ENCODE results near the gene LYSMD1.

The LYSMD1 gene

GRCh38 chr1:151135433-151136385, 30.0 kb downstream of the LYSMD1 start:
- no peak for DNase-seq (ENCODE audit: low read depth)

- no peak for DNase-seq (ENCODE audit: low read depth)
Observed at GRCh38 chr1:151134991-151135390, 30.7 kb downstream of the LYSMD1 start.

GRCh38 chr1:151134396-151134795, 31.3 kb downstream of the LYSMD1 start:
- DNase-seq (ENCODE audit: low read depth), result no peak

- DNase-seq (ENCODE audit: low read depth), result no peak
Observed at GRCh38 chr1:151133018-151133806, 32.5 kb downstream of the LYSMD1 start.

- DNase-seq (ENCODE audit: low read depth), result no peak
Observed at GRCh38 chr1:151132335-151133017, 33.2 kb downstream of the LYSMD1 start.

GRCh38 chr1:151131701-151132334, 33.9 kb downstream of the LYSMD1 start:
- DNase-seq (ENCODE audit: low read depth), result no peak

GRCh38 chr1:151130987-151131586, 34.6 kb downstream of the LYSMD1 start:
- peak; percentile 78 for DNase-seq (ENCODE audit: low read depth)

GRCh38 chr1:151128800-151129199, 36.9 kb downstream of the LYSMD1 start:
- no peak for DNase-seq (ENCODE audit: low read depth)

- DNase-seq (ENCODE audit: low read depth), result no peak
Observed at GRCh38 chr1:151124763-151125403, 40.8 kb downstream of the LYSMD1 start.

GRCh38 chr1:151113877-151114276, 51.8 kb downstream of the LYSMD1 start:
- DNase-seq (ENCODE audit: low read depth), result no peak
